ENCODE results near the gene ADM.

Gene ADM

GRCh38 chr11:10302744-10303557 is 1.9 kb upstream of the ADM start:
- peak; percentile 49; the same call in 1 of the 2 replicates for TF ChIP-seq L3MBTL2 (conservative IDR thresholded peaks at IDR 0.05)
- TF ChIP-seq FOXA1 (IDR thresholded peaks at IDR 0.05) = no peak
- ChIA-PET CTCF (interaction anchor here (0.5 to 1.9 kb wide), 7 partner anchors 11 to 475 kb away, joined by 3 to 11 read pairs (median 5); no protein-coding TSS in a partner anchor), POLR2A (interaction anchor here (0.7 to 3.4 kb wide), 9 partner anchors 10 to 843 kb away, joined by 3 to 27 read pairs (median 9); partner anchors contain the start of gene SBF2)
- no peak for DNase-seq (ENCODE audit: extremely low spot score)

- no peak for TF ChIP-seq ELF4 (IDR thresholded peaks at IDR 0.05)
- TF ChIP-seq PKNOX1 (IDR thresholded peaks at IDR 0.05) = peak; percentile 60
- CTCF ChIA-PET = interaction anchor here (0.5 to 1.9 kb wide), 8 partner anchors 10 to 549 kb away, joined by 3 to 11 read pairs (median 4); no protein-coding TSS in a partner anchor
- POLR2A ChIA-PET = interaction anchor here (0.7 to 3.4 kb wide), 15 partner anchors 8 to 844 kb away, joined by 3 to 27 read pairs (median 5); partner anchors contain the start of gene SBF2
- DNase-seq (ENCODE audit: extremely low spot score) = no peak
Measured at GRCh38 chr11:10303558-10304363, 1.1 kb upstream of the ADM start.

GRCh38 chr11:10305262-10305963 is 540 bp downstream of the ADM start:
- ChIA-PET CTCF (interaction anchor here (0.6 to 1.6 kb wide), 6 partner anchors 13 to 329 kb away, joined by 3 read pairs; no protein-coding TSS in a partner anchor), POLR2A (interaction anchor here (0.9 to 3.4 kb wide), 17 partner anchors 8 to 844 kb away, joined by 3 to 27 read pairs (median 4); partner anchors contain the start of genes SBF2 and ZNF143)
- DNase-seq (ENCODE audit: extremely low spot score) = peak; percentile 41
- TF ChIP-seq L3MBTL2 (conservative IDR thresholded peaks at IDR 0.05) = peak; percentile 62
- TF ChIP-seq FOXM1 (IDR thresholded peaks at IDR 0.05; ENCODE audit: borderline replicate concordance) = no peak

GRCh38 chr11:10305964-10306918 is 1.4 kb downstream of the ADM start:
- CTCF ChIA-PET = interaction anchor here (0.6 to 1.6 kb wide), 6 partner anchors 13 to 330 kb away, joined by 3 to 4 read pairs (median 3); no protein-coding TSS in a partner anchor
- TF ChIP-seq SUZ12 (IDR thresholded peaks at IDR 0.05) (no peak), FOXA1 (IDR thresholded peaks at IDR 0.05) (no peak), L3MBTL2 (conservative IDR thresholded peaks at IDR 0.05) (no peak), CTBP1 (IDR thresholded peaks at IDR 0.05; ENCODE audit: borderline replicate concordance) (no peak), NFRKB (IDR thresholded peaks at IDR 0.05) (no peak), BHLHE40 (IDR thresholded peaks at IDR 0.05; ENCODE audit: borderline replicate concordance) (no peak), TARDBP (IDR thresholded peaks at IDR 0.05) (no peak), LEF1 (IDR thresholded peaks at IDR 0.05; ENCODE audit: borderline replicate concordance) (no peak), ARNT (IDR thresholded peaks at IDR 0.05) (no peak), HDGF (IDR thresholded peaks at IDR 0.05; ENCODE audit: borderline replicate concordance) (no peak), FOXM1 (IDR thresholded peaks at IDR 0.05; ENCODE audit: borderline replicate concordance) (no peak), ELF4 (IDR thresholded peaks at IDR 0.05) (no peak), SP1 (IDR thresholded peaks at IDR 0.05) (no peak), PKNOX1 (IDR thresholded peaks at IDR 0.05) (no peak), ZNF384 (IDR thresholded peaks at IDR 0.05) (no peak), FOXK2 (IDR thresholded peaks at IDR 0.05) (no peak)
- POLR2A ChIA-PET = interaction anchor here (0.7 to 3.4 kb wide), 9 partner anchors 9 to 547 kb away, joined by 3 to 15 read pairs (median 4); no protein-coding TSS in a partner anchor
- no peak for DNase-seq (ENCODE audit: extremely low spot score)

GRCh38 chr11:10307022-10307399 is 2.1 kb downstream of the ADM start:
- TF ChIP-seq FOXM1 (IDR thresholded peaks at IDR 0.05; ENCODE audit: borderline replicate concordance) (no peak), ZNF384 (IDR thresholded peaks at IDR 0.05) (no peak), ELF4 (IDR thresholded peaks at IDR 0.05) (no peak), TARDBP (IDR thresholded peaks at IDR 0.05) (no peak), ARNT (IDR thresholded peaks at IDR 0.05) (no peak), HDGF (IDR thresholded peaks at IDR 0.05; ENCODE audit: borderline replicate concordance) (no peak), FOXK2 (IDR thresholded peaks at IDR 0.05) (no peak)
- DNase-seq (ENCODE audit: extremely low spot score) = no peak
- ChIA-PET POLR2A (interaction anchor here (1.0 to 2.5 kb wide), 2 partner anchors 16 to 548 kb away, joined by 3 to 14 read pairs; no protein-coding TSS in a partner anchor), CTCF (interaction anchor here (0.5 to 3.1 kb wide), 8 partner anchors 49 to 810 kb away, joined by 3 to 22 read pairs (median 4); no protein-coding TSS in a partner anchor)

All from HEK293T (cell line).